Upper lobe of left lung (tissue), 6 donors: Measurements from ENCODE around the gene CCNDBP1. TPM values are rescaled to one million over a fixed set of nuclear protein-coding genes. Genes with fewer than 3 reads are reported as not detected.

Experiments
- ATAC-seq, 2 donors: fragments of 200-7000 bp; cut with Tn5 transposase; one replicate each; pipeline ENCODE4 v1.9.1; 2022; ENCODE audit warnings: mild to moderate bottlenecking in 2 of 2, moderate library complexity in 2 of 2; ENCODE audit not compliant: low FRiP score in 2 of 2
- DNase-seq, 2 donors: peaks; one replicate each; pipeline ENCODE4 v3.0.0-alpha.2; 2019 to 2020
- H3K27ac ChIP-seq, 4 donors: fragments of 200-600 bp; sonication (generic); one replicate each; pipeline ENCODE4 v1.5.1; 2016 to 2019
- H3K27me3 ChIP-seq, 4 donors: fragments of 200-600 bp; sonication (generic); one replicate each; pipeline ENCODE4 v1.5.1; 2017 to 2019
- H3K36me3 ChIP-seq, 4 donors: fragments of 200-600 bp; sonication (generic); one replicate each; pipeline ENCODE4 v1.5.1; 2016 to 2019
- H3K4me1 ChIP-seq, 4 donors: fragments of 200-600 bp; sonication (generic); one replicate each; pipeline ENCODE4 v1.5.1; 2018 to 2019
- H3K4me3 ChIP-seq, 4 donors: fragments of 200-600 bp; sonication (generic); one replicate each; pipeline ENCODE4 v1.5.1; 2017 to 2019; ENCODE audit warnings: mild to moderate bottlenecking in 2 of 4, moderate library complexity in 1 of 4
- H3K9me3 ChIP-seq, 4 donors: fragments of 200-600 bp; sonication (generic); one replicate each; pipeline ENCODE4 v1.5.1; 2018 to 2019
- CTCF ChIP-seq, 6 experiments: fragments of 450-650 bp in 4 of 6; fragments of 200-600 bp in 2 of 6; sonication (generic) in 2 of 6; IDR thresholded peaks; one replicate each; pipeline ENCODE4 v1.5.1; 2016 to 2019; ENCODE audit warnings: antibody characterized with exemption in 6 of 6
- EP300 ChIP-seq, 4 donors: sonication (generic); formaldehyde crosslinking; IDR thresholded peaks; one replicate each; pipeline ENCODE4 v1.5.1; 2017; ENCODE audit warnings: antibody characterized with exemption in 4 of 4, control low read depth in 2 of 4
- POLR2A ChIP-seq, 4 donors: fragments of 450-650 bp; IDR thresholded peaks; one replicate each; pipeline ENCODE4 v1.5.1; 2016 to 2017; ENCODE audit warnings: antibody characterized with exemption in 4 of 4, mild to moderate bottlenecking in 2 of 4
- POLR2AphosphoS5 ChIP-seq, 2 donors: sonication (generic); formaldehyde crosslinking; IDR thresholded peaks; one replicate each; pipeline ENCODE4 v1.5.1; 2017; ENCODE audit warnings: antibody characterized with exemption in 2 of 2
- WGBS, 2 donors: methylation state at CpG; one replicate each; pipeline ENCODE4 v1.1.5; 2017 to 2018; 5-methylcytosine and 5-hydroxymethylcytosine counted together
- total RNA-seq, 6 donors: library from RNA; depleted of rRNA in 4 of 6; stranded (reverse); fragments of >200 nt in 4 of 6; gene quantifications; one replicate each; pipeline versions ENCODE4 v1.1.0 to v1.2.1, GENCODE V29; 2016 to 2021
- donor health status: DM: no; HTN: no; CAD: no; lungs with moderate emphysema.
- donor health status: DM: no; HTN: yes; CAD: no; lungs with severe emphysema.

CCNDBP1 gene
- total RNA-seq, 6 donors from 2014 or later: 56.1 to 117 (median 95.5) TPM

DNA sequence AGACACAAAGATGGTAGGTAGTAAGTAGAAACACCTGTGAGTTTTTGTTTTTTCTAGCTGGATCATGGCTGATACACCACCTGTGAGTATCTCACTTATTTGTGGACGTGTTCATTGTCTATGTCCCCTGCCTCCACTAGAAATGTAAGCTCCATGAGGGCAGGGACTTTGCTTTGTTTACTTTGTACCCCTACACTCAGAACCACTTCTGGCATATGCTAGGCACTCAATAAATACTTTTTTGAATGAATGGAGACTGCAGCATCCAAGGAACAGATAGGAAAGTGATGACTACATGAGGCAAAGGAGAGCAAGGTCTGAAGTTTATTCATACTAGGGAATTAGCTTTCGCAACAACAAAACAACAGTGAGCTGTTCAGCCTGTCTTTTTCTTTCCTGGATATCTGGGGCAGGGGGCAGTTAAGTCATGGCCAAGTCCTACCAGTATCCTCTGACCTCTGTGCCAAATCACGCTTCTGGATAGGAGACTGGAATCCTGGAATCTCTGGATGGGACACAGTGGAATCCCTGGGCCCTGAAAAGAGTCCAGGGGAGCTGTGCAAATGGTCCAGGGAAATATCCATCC, 47.2 kb downstream of the CCNDBP1 start:
- Histone ChIP-seq H3K27me3 (no peaks in the 10 kb centered on the region), H3K4me3 (no peak overlapping the region), H3K4me1 (no peaks in the 10 kb centered on the region), H3K36me3 (no peaks in the 10 kb centered on the region), H3K9me3 (no peaks in the 10 kb centered on the region), H3K27ac (no peak overlapping the region)
- DNase-seq: no peak
- 80 to 86% methylated on average over 3 of the region's 3 CpGs for WGBS, 2 donors
- no peak for ATAC-seq
- TF ChIP-seq POLR2A (IDR thresholded peaks at IDR 0.05) (no peak), EP300 (IDR thresholded peaks at IDR 0.05) (no peak), POLR2AphosphoS5 (IDR thresholded peaks at IDR 0.05) (no peak), CTCF (IDR thresholded peaks at IDR 0.05) (no peak)

GRCh38 chr15:43235536-43235935, 50.3 kb downstream of the CCNDBP1 start:
- TF ChIP-seq CTCF (IDR thresholded peaks at IDR 0.05) (no peak), POLR2AphosphoS5 (IDR thresholded peaks at IDR 0.05) (no peak), EP300 (IDR thresholded peaks at IDR 0.05) (no peak)
- Histone ChIP-seq H3K4me1 (no peaks in the 10 kb centered on the region), H3K27me3 (no peaks in the 10 kb centered on the region), H3K36me3 (no peaks in the 10 kb centered on the region), H3K4me3 (no peak overlapping the region), H3K9me3 (no peaks in the 10 kb centered on the region), H3K27ac (no peak overlapping the region)
- WGBS, 2 donors: 88 to 92% methylated on average over 5 to 6 of the region's 6 CpGs
- no peak for ATAC-seq
- no peak for DNase-seq

- TF ChIP-seq CTCF (IDR thresholded peaks at IDR 0.05): no peak
- no peak for TF ChIP-seq POLR2A (IDR thresholded peaks at IDR 0.05)
- no peak for TF ChIP-seq POLR2AphosphoS5 (IDR thresholded peaks at IDR 0.05)
- no peak for TF ChIP-seq EP300 (IDR thresholded peaks at IDR 0.05)
- 79 to 81% methylated on average over 4 to 9 of the region's 9 CpGs for WGBS, 2 donors
- DNase-seq (no peak), ATAC-seq (no peak)
- Histone ChIP-seq H3K36me3 (no peaks in the 10 kb centered on the region), H3K4me3 (no peak overlapping the region), H3K27ac (no peak overlapping the region), H3K27me3 (no peaks in the 10 kb centered on the region), H3K9me3 (no peaks in the 10 kb centered on the region), H3K4me1 (no peaks in the 10 kb centered on the region)
Measured at GRCh38 chr15:43237842-43238470, 52.8 kb downstream of the CCNDBP1 start.

DNA sequence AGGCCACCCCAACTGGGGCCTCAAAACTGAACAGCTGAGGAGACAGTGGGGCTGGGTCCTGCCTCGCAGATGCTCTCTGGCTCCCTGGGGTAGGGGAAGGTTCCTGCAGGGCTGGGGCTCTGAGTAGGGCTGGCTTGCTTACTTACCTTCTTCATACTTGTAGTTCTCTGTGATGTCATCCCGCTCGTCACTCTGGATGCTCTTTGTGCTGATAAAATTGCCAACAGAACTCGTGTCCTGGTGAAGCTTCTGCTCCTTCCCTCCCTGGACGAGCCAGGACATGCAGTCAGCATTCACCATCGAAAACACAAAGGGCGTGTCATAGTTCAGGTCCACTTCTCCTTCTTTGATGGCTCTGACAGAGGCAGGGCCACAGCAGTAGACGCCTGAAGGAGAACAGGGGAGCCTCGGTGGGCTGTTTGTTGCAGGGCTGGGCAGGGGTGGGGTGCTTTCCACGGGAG, 53.5 kb downstream of the CCNDBP1 start:
- DNase-seq: no peak
- Histone ChIP-seq H3K4me1 (no peaks in the 10 kb centered on the region), H3K27me3 (no peaks in the 10 kb centered on the region), H3K36me3 (no peaks in the 10 kb centered on the region), H3K9me3 (no peaks in the 10 kb centered on the region), H3K4me3 (no peak overlapping the region), H3K27ac (no peak overlapping the region)
- WGBS, 2 donors: 71 to 80% methylated on average over 6 to 10 of the region's 10 CpGs
- TF ChIP-seq CTCF (IDR thresholded peaks at IDR 0.05) (no peak), POLR2A (IDR thresholded peaks at IDR 0.05) (no peak), EP300 (IDR thresholded peaks at IDR 0.05) (no peak), POLR2AphosphoS5 (IDR thresholded peaks at IDR 0.05) (no peak)
- peak in 1 of 2 donors; percentile 44 for ATAC-seq
